ENCODE results near the gene XKRX.

Gene XKRX

DNA sequence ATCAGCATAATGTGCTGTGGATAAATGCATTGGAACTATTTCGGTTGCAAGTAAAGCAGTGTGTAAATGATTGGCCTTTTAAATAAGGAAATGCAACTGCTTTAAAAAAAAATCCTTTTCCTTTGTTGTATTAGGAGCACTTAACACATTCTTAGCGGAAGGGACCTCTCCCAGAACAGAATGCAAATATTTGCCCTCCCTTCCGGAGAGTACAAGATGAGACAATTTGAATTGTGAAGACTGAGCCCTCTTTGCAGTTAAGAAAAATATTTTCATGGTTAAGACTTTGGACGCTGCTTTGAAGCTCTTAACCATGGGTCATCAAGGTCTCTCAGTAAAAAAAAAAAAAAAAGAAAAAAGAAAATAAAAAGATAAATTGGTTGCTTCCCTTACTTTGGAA is 45.1 kb downstream of the XKRX start:
- no peak for FAIRE-seq

DNA sequence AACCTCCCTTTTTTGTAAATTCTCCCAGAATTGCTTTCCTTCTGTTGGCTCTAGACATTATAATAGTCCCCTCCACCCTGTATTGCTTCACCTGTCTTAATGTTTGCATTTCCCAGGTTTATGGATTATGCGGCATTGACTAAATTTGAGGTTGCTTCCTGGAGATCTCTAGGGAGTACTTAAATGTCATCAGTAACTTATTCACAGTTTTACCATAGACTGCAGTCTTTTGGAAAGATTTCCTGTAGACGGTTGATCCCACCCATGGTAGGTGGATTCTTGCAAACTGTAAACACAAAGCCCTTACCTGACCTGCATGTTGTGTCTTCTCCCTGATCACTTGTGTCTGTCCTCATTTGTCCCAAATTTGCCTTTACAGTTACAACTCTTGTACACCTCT is 48.3 kb downstream of the XKRX start:
- FAIRE-seq: no peak

DNA sequence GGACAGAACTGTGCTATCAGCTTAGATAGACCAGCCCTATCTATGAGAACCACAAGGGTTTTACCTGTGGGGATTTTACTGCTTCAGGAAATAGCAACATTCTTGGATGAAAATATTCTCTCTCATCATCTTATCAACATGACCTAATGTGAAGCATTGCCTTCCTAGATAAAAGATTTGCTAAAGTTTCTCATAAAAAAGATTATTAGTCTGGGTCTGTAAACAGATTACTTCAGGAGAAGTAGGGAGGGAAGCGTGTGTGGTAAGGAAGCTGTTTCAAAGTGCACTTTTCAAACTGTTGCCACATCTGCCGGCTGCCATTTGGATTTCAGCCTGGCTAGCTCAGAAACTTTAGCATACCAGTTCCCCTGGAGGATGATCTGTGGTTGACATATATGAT is 54.4 kb downstream of the XKRX start, which contains the start of gene NOX1:
TSS of gene NOX1 (minus strand) at position 35 of the 400 bp plus-strand sequence. CDS start 220 bp downstream, outside the sequence.
- FAIRE-seq: no peak

GRCh38 chrX:100871594-100872560 is 56.8 kb downstream of the XKRX start:
- no peak for FAIRE-seq

GRCh38 chrX:100870527-100870926 is 58.2 kb downstream of the XKRX start:
- no peak for FAIRE-seq

DNA sequence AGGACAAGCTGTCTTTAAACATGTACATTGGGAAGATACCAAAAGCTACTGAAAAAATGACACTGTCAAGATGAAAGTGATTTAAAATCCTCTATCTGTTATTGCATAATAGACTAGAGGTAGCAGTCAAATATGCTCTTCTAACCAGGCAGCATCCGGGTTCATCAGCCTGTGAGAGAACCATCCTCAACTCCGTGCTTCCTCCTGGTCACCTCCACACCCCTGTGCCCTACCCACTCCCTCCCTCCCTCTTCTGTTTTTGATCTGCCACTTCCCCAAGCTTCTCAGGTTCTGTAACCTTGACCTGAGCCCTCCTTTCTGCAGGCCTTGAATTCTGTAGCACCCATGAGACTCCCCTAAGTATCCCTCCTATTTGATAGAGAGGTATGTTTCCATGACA is 60.4 kb downstream of the XKRX start:
- FAIRE-seq: no peak

DNA sequence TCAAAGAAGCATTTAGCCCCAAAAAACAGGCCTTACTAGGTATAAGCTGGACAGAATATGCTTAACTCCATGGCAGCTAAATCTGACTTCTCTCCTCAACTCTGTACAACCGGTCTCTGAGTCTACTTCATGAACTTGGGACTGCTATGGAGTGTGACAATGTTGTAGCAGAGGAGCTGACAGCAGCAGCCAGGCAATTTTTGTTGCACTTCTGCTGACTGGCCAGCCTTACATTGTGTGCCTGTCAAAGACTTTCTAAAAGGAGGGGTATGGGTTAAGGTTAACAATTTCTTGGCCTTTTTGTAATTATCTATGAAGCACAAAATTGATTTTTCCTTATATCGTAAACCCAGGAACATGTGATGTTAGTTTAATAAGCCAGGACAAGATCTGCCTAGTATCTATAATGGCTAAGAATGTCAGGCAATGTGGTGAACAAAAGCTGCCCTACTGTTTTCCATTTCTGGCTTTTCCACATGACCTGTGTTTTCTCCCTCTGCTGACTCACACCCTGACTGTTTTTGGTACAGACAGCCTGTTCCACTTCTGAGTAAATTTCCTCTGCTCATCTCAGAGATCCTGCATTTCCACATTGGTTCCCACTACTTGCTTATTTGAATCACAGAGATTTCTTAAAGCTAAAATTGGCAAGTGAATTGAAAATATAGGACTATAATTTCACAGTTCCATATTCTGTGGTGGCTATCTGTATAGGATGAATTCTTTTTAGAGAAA is 63.9 kb downstream of the XKRX start:
- no peak for FAIRE-seq
